GM18508 (cell line): ENCODE data around the gene NRAP.
A peak's percentile ranks its signal among the peaks of the same experiment; 100 is the strongest.
"Not testable (repeated sequence)": the region's sequence is repeated elsewhere in the genome, so short reads cannot be mapped to it uniquely, and the experiment has no call there.

Source experiments
- ATAC-seq: cut with Tn5 transposase; IDR thresholded peaks from one replicate; pipeline ENCODE4 v1.9.1; 2021; ENCODE audit warnings: moderate number of reproducible peaks; ENCODE audit not compliant: insufficient read depth, unreplicated experiment

Gene NRAP

DNA sequence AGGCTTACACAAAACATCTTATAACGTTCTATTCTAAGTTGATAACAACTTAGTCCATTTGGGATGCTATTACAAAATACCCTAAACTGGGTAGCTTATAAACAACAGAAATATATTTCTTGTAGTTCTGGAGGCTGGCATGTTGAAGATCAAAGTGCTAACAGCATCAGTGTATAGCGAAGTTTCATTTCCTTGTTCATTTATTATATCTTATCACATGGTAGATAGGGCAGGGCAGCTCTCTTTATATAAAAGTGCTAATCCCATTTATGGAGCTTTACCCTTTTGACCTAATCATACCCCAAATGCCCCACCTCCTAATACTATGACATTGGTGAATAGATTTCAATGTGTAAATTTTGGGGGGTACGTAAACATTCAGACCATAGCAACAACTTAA lies 22.2 kb upstream of the NRAP start:
- ATAC-seq = no peak

GRCh38 chr10:113683300-113683699 lies 19.5 kb upstream of the NRAP start:
- no peak for ATAC-seq

- ATAC-seq = peak; percentile 65
Observed at GRCh38 chr10:113681533-113682470, 18.0 kb upstream of the NRAP start.

DNA sequence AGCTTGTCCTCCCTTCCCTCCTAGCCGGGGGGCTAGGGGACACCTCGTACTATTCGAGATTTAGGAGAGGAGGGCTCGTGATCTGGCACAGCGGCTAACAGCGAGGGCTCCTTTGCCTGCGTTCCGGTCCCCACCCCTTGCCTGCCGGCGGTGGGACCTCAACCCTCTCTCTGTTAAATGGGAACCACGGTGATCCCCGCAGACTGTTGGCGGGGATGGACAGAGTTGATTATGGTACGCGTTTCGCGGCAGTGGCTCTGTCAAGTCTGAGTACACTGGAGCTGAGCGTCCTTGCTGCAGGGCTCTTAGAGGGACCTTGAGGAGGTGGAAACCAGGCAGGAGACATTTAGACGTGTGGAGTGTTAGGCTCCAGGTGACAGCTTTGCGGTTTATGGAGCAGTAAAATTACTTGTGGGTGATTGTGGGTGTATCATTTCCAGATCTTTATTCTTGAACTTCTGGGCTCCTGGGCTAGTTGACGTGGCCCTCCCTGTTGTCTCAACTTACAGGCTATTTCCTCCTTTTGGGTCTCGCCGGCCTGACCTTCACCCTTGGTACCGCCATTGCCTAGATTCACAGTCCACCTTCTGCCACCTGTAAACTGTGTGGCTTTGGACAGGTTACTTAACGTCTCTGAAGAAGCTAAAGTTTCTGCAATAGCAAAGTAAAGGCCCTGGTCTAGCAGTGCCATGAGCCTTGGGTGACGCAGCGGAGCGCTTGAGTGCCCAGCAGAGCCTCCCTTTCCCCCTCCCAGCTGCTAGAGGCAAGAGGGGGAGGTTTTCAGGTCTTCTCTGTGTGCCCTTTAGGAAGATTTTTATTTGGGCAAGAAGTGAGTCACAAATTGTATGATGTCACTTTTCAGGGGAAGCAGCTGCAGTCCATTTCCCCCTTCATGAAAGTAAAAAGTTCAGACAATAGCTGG lies 16.6 kb upstream of the NRAP start:
- ATAC-seq = peak; percentile 22

DNA sequence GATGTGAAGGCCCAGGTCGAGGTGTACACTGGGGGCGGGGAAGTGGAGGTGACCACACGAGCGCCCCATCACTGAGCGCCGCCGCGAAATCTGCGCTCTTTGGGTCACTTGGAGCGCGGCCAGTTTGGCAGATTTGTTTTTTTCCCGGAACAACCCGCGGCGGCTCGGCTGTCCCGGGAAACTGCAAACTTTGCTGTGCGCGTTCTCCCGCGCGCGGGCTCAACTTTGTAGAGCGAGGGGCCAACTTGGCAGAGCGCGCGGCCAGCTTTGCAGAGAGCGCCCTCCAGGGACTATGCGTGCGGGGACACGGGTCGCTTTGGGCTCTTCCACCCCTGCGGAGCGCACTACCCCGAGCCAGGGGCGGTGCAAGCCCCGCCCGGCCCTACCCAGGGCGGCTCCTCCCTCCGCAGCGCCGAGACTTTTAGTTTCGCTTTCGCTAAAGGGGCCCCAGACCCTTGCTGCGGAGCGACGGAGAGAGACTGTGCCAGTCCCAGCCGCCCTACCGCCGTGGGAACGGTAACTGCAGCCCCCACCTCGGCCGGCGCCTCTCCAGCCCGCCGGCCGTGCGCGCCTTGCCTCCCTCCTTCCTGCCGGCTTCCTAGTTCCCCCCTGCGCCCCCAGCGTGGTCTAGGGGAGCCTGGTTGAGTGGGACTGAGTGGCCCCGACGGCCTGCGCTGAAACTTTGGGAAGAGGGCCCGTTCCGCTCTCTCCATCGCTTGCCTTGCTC lies 15.8 kb upstream of the NRAP start, which contains the start of gene CASP7:
CASP7 (plus strand) TSS at position 450 of the 727 bp plus-strand sequence. CDS start 17,582 bp downstream, outside the sequence.
- ATAC-seq = peak; percentile 33

GRCh38 chr10:113666682-113667252 lies 2.9 kb upstream of the NRAP start:
- ATAC-seq = peak; percentile 68

DNA sequence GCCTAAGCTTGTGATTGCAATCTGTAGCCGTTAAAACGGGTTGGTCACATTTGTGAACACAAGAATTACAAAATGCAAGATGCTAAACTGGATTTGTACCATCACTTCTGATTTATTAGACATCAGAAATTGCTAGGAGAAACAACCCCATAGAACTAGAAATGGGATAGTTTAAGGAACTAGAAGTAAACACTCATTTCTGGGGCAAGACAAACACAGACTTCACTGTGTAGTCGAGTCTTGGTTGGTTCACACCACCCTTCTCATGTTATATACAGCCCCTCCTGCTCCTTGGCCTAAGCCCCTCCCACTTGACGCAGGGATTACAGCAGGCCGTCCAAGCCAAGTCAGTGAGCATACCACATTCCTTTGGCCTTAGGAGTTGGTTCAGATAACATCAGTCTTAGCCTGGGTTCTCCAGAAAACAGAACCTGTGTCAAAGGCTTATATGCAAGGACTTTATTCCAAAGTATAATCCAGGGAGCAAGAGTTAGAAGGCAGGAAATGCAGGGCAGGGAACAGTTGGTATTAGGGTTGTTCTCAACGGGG lies 2.0 kb upstream of the NRAP start:
- no peak for ATAC-seq

DNA sequence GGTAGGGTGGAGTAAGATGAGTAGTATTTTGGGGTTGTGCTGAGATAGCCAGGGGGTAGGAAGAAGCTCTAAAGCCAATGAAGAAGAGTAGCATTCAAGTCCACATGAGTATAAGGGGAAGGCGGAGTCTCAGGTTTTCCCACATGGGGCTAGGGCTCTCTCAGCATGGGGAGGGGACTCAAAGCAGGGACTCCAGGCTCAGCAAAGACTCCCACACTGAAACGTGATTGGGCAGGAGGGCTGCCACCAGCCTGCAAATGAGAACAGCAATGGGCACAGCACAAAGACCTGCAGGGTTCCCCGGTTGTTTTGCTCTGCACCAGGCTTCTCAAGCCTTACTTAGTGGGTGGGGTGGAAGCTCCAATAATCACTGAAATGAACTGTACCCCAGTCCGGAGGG lies 1.5 kb upstream of the NRAP start:
- ATAC-seq = no peak

DNA sequence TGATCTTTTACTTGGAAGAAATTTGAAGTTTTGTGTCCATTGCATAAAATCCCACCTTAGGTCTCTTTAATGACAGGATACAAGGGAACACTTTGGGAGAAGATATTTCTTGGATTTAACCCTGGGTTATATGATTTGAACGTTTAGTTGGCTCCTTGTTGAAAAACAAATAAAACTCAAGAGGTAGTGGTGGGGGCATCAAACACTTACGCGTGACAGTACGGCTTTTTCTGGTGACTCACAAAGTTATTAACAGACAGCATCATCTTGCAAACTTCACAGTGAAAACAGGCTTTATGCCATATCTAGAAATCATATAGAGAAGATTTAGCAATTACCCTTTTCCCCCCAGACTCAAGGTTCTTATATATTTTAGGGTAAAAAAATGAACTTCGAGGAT lies 699 bp downstream of the NRAP start:
- ATAC-seq = no peak

DNA sequence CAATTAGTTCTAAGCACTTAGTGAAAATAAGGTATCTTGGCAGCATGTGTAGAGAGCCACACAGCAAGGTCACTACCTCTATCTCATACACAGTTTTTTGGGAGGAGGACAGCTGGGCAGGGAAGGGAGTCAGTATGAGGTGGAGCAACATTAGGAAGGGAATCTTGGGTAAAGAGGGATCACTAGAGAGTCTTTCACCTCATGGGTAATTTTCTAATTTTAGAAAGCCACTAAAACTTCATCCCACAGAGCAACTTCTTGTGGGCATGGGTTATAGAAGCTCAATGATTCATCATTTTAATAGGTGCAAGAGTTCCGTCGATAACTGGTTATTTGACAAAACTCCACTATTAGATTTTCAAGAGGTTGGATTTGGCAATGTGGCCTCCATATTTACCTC lies 2.5 kb downstream of the NRAP start:
- ATAC-seq = no peak

DNA sequence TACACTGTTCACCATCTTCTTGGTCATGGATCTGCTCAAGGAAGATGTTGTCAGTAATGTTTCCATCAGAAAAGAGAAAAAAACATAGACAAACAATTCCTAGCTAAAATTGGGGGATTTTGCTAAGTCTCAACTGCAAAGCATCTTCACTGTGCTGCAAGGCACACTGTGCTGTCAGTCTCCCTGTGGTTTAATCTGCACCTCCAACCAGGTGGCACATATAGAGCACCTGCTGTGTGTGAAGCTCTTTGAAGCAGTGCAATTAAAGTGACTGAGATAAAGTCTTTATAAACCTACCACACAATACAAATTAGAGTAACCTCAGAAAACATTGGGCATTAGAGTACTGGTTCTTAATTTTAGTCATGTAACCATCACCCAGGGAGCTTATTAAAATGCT lies 6.3 kb downstream of the NRAP start:
- no peak for ATAC-seq

GRCh38 chr10:113656896-113657295 lies 6.9 kb downstream of the NRAP start:
- ATAC-seq = no peak

GRCh38 chr10:113652456-113652855 lies 11.4 kb downstream of the NRAP start:
- not testable (repeated sequence) for ATAC-seq

DNA sequence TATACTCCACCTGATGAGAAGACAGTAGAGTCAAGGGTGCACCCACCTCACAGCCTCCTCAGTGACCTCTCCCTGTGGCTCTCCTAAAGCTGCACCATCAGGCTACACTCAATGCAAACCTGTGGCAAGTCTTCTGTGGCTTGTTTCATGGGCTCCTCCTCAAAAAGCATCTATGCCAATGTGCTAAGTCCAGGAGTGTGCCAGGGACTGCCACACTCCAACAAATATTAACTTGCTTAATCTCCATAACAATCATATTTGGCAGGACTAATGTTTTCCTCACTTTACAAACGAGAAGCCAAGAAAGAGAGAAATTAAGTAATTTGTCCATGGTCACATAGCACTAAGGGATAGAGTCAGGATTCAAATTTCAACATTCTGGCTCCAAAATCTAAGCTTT lies 11.9 kb downstream of the NRAP start:
- ATAC-seq = no peak

DNA sequence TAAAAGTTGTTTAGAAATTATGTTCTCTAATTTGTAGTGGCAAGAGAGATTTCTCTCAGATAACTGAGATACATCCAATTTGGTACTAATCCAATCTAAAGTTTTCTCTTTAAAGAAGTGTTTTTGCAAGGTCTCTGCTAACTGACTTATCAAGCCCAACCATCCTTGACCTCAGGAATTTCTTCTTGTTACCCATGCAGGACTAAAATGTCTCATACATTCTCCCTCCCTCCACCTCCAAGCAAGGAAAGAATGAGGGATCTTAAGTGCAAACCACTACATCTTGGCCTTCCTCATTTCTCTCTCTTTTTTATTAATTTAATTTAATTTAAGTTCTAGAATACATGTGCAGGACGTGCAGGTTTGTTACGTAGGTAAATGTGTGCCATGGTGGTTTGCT lies 12.8 kb downstream of the NRAP start:
- ATAC-seq = no peak

GRCh38 chr10:113650172-113650571 lies 13.7 kb downstream of the NRAP start:
- no peak for ATAC-seq

DNA sequence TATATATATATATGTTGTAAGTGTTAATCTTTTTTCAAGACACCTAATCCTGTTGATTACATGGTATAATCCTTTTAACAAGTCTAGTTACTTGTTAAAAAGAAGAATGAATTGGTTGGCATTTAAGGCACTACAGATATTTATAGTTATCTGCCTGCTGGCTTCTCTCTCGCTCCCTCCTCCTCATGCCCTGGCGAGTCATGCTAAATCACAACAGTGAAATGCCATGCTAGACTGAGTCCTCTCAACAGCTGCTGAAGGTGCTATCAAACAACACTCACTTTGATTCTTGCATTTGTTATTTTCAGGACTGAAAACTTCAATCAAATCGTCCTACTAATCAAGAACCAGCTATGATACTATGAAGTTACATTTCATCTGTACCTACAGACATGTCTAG lies 15.4 kb downstream of the NRAP start:
- ATAC-seq = no peak

GRCh38 chr10:113647812-113648211 lies 16.0 kb downstream of the NRAP start:
- ATAC-seq = no peak

- ATAC-seq = no peak
Observed at GRCh38 chr10:113646336-113647201, 17.3 kb downstream of the NRAP start.
